ENCODE results near the gene ARAF. TPM values are rescaled to one million over a fixed set of nuclear protein-coding genes. Genes with fewer than 3 reads are reported as not detected.

ARAF gene
- total and polyA plus RNA-seq, 3 donors from 2014 or later = 29.8 to 44.3 (median 34.4) TPM

- H3K4me1 ChIP-seq = no peaks in the 10 kb centered on the region
- H3K36me3 ChIP-seq (ENCODE audit: low read depth, missing control alignments) = no peaks in the 10 kb centered on the region
- 90 to 94% methylated on average over 7 to 9 of the region's 9 CpGs for WGBS, 2 donors
- H3K9me3 ChIP-seq = no peaks in the 10 kb centered on the region
- H3K4me3 ChIP-seq = no peak overlapping the region
- TF ChIP-seq, protein P1, sequence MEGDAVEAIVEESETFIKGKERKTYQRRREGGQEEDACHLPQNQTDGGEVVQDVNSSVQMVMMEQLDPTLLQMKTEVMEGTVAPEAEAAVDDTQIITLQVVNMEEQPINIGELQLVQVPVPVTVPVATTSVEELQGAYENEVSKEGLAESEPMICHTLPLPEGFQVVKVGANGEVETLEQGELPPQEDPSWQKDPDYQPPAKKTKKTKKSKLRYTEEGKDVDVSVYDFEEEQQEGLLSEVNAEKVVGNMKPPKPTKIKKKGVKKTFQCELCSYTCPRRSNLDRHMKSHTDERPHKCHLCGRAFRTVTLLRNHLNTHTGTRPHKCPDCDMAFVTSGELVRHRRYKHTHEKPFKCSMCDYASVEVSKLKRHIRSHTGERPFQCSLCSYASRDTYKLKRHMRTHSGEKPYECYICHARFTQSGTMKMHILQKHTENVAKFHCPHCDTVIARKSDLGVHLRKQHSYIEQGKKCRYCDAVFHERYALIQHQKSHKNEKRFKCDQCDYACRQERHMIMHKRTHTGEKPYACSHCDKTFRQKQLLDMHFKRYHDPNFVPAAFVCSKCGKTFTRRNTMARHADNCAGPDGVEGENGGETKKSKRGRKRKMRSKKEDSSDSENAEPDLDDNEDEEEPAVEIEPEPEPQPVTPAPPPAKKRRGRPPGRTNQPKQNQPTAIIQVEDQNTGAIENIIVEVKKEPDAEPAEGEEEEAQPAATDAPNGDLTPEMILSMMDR (IDR thresholded peaks at IDR 0.05) = no peak
- TF ChIP-seq POLR2A (IDR thresholded peaks at IDR 0.05) = no peak
- DNase-seq = no peak
- no peaks in the 10 kb centered on the region for H3K27me3 ChIP-seq
- intact Hi-C loops (cut with DNase I; ENCODE audit: low total_unique reads) = no loop called here
- no peak overlapping the region for H3K27ac ChIP-seq
Measured at GRCh38 chrX:47605024-47605423, 44.0 kb downstream of the ARAF start.

GRCh38 chrX:47607091-47607490 lies 46.1 kb downstream of the ARAF start:
- TF ChIP-seq, protein P1 (IDR thresholded peaks at IDR 0.05) = no peak
- TF ChIP-seq POLR2A (IDR thresholded peaks at IDR 0.05) = no peak
- no peak for DNase-seq
- Histone ChIP-seq H3K4me1 (no peaks in the 10 kb centered on the region), H3K4me3 (no peak overlapping the region), H3K36me3 (ENCODE audit: low read depth, missing control alignments) (no peaks in the 10 kb centered on the region), H3K27me3 (no peaks in the 10 kb centered on the region), H3K27ac (no peak overlapping the region), H3K9me3 (no peaks in the 10 kb centered on the region)
- intact Hi-C loops (cut with DNase I; ENCODE audit: low total_unique reads) = no loop called here

DNA sequence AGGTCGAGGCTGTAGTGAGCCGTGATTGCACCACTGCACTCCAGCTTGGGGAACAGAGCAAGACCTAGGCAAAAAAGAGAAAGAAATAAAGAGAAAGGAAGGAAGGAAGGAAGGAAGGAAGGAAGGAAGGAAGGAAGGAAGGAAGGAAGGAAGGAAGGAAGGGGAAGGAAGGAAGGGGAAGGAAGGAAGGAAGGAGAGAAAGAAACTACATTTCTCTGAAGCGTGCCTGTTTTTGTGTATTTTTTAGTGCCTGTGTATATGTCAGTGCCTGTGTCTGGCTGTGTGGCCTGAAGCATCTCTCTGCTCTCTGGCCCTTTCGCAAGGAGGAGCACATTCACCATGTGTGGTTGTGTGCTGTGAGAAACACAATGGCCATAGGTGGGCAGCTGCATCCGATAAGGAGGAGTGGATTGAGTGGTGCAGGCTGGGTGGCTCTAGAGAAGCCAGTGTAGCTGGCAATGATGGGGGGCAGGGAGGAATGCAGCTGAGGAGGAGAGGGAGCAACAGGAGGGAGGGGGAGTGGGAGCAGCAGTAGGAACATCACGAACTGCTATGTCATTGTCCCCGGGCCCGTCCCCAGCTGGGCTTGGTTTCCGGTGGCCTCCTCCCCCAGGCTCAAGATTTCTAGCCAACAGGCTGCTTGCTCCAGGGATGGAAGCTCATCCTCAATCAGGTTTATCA lies 47.3 kb downstream of the ARAF start:
- no peak overlapping the region for H3K27ac ChIP-seq
- no peaks in the 10 kb centered on the region for H3K9me3 ChIP-seq
- no peaks in the 10 kb centered on the region for H3K27me3 ChIP-seq
- WGBS, 2 donors = 52 to 74% methylated on average over 8 to 9 of the region's 9 CpGs
- TF ChIP-seq, protein P1 (IDR thresholded peaks at IDR 0.05) = no peak
- TF ChIP-seq POLR2A (IDR thresholded peaks at IDR 0.05) = no peak
- intact Hi-C loops (cut with DNase I; ENCODE audit: low total_unique reads) = no loop called here
- H3K4me3 ChIP-seq = no peak overlapping the region
- H3K4me1 ChIP-seq = no peaks in the 10 kb centered on the region
- H3K36me3 ChIP-seq (ENCODE audit: low read depth, missing control alignments) = no peaks in the 10 kb centered on the region
- DNase-seq = peak; percentile 36

GRCh38 chrX:47610511-47610910 lies 49.5 kb downstream of the ARAF start:
- H3K27me3 ChIP-seq = no peaks in the 10 kb centered on the region
- H3K36me3 ChIP-seq (ENCODE audit: low read depth, missing control alignments) = no peaks in the 10 kb centered on the region
- H3K4me3 ChIP-seq = no peak overlapping the region
- intact Hi-C loops (cut with DNase I; ENCODE audit: low total_unique reads) = no loop called here
- H3K27ac ChIP-seq = no peak overlapping the region
- whole genome bisulfite sequencing, 2 donors = 81 to 84% methylated on average over 4 of the region's 4 CpGs
- TF ChIP-seq, protein P1 (IDR thresholded peaks at IDR 0.05) = no peak
- no peak for TF ChIP-seq POLR2A (IDR thresholded peaks at IDR 0.05)
- no peaks in the 10 kb centered on the region for H3K9me3 ChIP-seq
- no peak for DNase-seq
- H3K4me1 ChIP-seq = no peaks in the 10 kb centered on the region

DNA sequence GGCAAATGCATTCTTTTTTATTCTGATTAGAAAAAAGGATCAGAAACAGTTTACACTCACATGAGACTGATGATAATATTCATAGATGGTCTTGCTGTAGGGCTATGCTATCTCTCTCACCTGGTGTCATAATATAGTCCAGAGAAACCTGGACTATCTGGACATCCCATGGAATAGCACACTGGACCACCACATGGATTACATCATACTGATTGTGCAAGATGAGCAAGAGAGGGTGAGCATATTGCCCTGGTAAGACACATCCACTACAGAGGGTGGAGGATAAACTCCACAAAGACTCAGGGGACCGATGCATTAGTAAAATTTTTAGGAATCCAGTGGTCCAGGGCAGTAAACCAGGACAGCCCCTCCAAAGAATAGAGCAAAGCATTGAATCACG lies 50.5 kb downstream of the ARAF start:
- TF ChIP-seq, protein P1 (IDR thresholded peaks at IDR 0.05) = no peak
- TF ChIP-seq POLR2A (IDR thresholded peaks at IDR 0.05) = no peak
- no peak overlapping the region for H3K4me3 ChIP-seq
- intact Hi-C loops (cut with DNase I; ENCODE audit: low total_unique reads) = no loop called here
- no peak for DNase-seq
- H3K4me1 ChIP-seq = no peaks in the 10 kb centered on the region
- H3K36me3 ChIP-seq (ENCODE audit: low read depth, missing control alignments) = no peaks in the 10 kb centered on the region
- 91% methylated on average over 2 of the region's 2 CpGs; no CpG with 5 or more reads in 1 of the 2 donors for WGBS, 2 donors
- no peaks in the 10 kb centered on the region for H3K9me3 ChIP-seq
- H3K27me3 ChIP-seq = no peaks in the 10 kb centered on the region
- no peak overlapping the region for H3K27ac ChIP-seq
